ENCODE results near the gene TENT4A.

Gene TENT4A

GRCh38 chr5:6700685-6701355 lies 12.4 kb upstream of the TENT4A start:
- DNase-seq = no peak

GRCh38 chr5:6701491-6701890 lies 11.7 kb upstream of the TENT4A start:
- no peak for DNase-seq

- no peak for DNase-seq
Observed at GRCh38 chr5:6702633-6703032, 10.6 kb upstream of the TENT4A start.

GRCh38 chr5:6703806-6704205 lies 9.4 kb upstream of the TENT4A start:
- DNase-seq = no peak

GRCh38 chr5:6704361-6704851 lies 8.8 kb upstream of the TENT4A start:
- no peak for DNase-seq

- DNase-seq = no peak
Observed at GRCh38 chr5:6705088-6705487, 8.1 kb upstream of the TENT4A start.

- DNase-seq = no peak
Observed at GRCh38 chr5:6705959-6706358, 7.3 kb upstream of the TENT4A start.

GRCh38 chr5:6707852-6708251 lies 5.4 kb upstream of the TENT4A start:
- DNase-seq = no peak

- DNase-seq = no peak
Observed at GRCh38 chr5:6708814-6709213, 4.4 kb upstream of the TENT4A start.

- DNase-seq = no peak
Observed at GRCh38 chr5:6710070-6710469, 3.2 kb upstream of the TENT4A start.

- DNase-seq = no peak
Observed at GRCh38 chr5:6710551-6711318, 2.5 kb upstream of the TENT4A start.

- no peak for DNase-seq
Observed at GRCh38 chr5:6711409-6712141, 1.7 kb upstream of the TENT4A start.

- no peak for DNase-seq
Observed at GRCh38 chr5:6712142-6712576, 1.1 kb upstream of the TENT4A start.

- no peak for DNase-seq
Observed at GRCh38 chr5:6712577-6713273, 507 bp upstream of the TENT4A start.

GRCh38 chr5:6714226-6715041 lies 1.2 kb downstream of the TENT4A start:
- no peak for DNase-seq

GRCh38 chr5:6715271-6715670 lies 2.0 kb downstream of the TENT4A start:
- DNase-seq = no peak

GRCh38 chr5:6715758-6716628 lies 2.8 kb downstream of the TENT4A start:
- DNase-seq = no peak

GRCh38 chr5:6716629-6717149 lies 3.5 kb downstream of the TENT4A start:
- no peak for DNase-seq

GRCh38 chr5:6717247-6717646 lies 4.0 kb downstream of the TENT4A start:
- DNase-seq = no peak

- DNase-seq = no peak
Observed at GRCh38 chr5:6717687-6718086, 4.5 kb downstream of the TENT4A start.

GRCh38 chr5:6718161-6718681 lies 5.0 kb downstream of the TENT4A start:
- no peak for DNase-seq
